ENCODE results near the gene NR5A1. TPM values are rescaled to one million over a fixed set of nuclear protein-coding genes. Genes with fewer than 3 reads are reported as not detected.

The NR5A1 gene
- total RNA-seq, 1 experiment from 2014 or later: 0.64 TPM

DNA sequence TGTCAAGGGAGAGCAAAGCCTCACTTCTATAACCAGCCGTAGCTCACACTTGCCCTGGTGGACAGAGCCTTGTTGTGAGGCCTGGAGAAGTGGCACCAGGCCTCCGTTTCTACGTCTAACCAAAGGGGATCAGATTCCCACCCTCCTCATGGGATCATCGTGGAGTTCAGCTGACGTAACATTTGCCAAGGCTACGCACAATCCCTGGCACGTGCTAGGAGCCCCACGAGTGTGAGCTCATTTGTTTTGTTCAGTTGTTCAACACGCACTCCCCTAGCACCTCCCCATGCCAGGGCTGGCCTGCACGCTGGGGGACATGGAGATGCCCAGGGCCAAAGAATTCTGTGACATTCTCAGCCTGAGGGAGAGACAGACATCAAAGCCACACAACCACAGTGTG, 33.9 kb downstream of the NR5A1 start:
- no peak for ATAC-seq
- H4K20me1 ChIP-seq (ENCODE audit: insufficient read depth): no peaks in the 10 kb centered on the region
- no TSS peak for BruUV-seq (replicated peaks)
- TF ChIP-seq JUND (IDR thresholded peaks at IDR 0.05) (no peak), YY1 (IDR thresholded peaks at IDR 0.05; ENCODE audit: extremely low read depth, insufficient replicate concordance, low read depth, low read length) (no peak), EZH2phosphoT487 (IDR thresholded peaks at IDR 0.05; ENCODE audit: borderline replicate concordance) (no peak), ZNF274 (IDR thresholded peaks at IDR 0.05; ENCODE audit: low read depth, low read length) (no peak), POLR2A (IDR thresholded peaks at IDR 0.05; ENCODE audit: borderline replicate concordance, extremely low read depth, insufficient read depth, insufficient read length) (no peak), TCF7L2 (IDR thresholded peaks at IDR 0.05; ENCODE audit: borderline replicate concordance, extremely low read depth, insufficient read depth, insufficient read length) (no peak), EZH2 (IDR thresholded peaks at IDR 0.05) (no peak), SRF (IDR thresholded peaks at IDR 0.05; ENCODE audit: low read depth) (no peak), CEBPB (IDR thresholded peaks at IDR 0.05; ENCODE audit: low read depth) (no peak), POLR2AphosphoS5 (IDR thresholded peaks at IDR 0.05; ENCODE audit: low read depth, low read length) (no peak), ZFX (IDR thresholded peaks at IDR 0.05) (no peak), SP1 (IDR thresholded peaks at IDR 0.05; ENCODE audit: low read depth) (no peak), RAD21 (IDR thresholded peaks at IDR 0.05; ENCODE audit: low read depth) (no peak)
- TF ChIP-seq, protein P1, sequence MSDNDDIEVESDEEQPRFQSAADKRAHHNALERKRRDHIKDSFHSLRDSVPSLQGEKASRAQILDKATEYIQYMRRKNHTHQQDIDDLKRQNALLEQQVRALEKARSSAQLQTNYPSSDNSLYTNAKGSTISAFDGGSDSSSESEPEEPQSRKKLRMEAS (IDR thresholded peaks at IDR 0.05): no peak
- TF ChIP-seq, protein P2, sequence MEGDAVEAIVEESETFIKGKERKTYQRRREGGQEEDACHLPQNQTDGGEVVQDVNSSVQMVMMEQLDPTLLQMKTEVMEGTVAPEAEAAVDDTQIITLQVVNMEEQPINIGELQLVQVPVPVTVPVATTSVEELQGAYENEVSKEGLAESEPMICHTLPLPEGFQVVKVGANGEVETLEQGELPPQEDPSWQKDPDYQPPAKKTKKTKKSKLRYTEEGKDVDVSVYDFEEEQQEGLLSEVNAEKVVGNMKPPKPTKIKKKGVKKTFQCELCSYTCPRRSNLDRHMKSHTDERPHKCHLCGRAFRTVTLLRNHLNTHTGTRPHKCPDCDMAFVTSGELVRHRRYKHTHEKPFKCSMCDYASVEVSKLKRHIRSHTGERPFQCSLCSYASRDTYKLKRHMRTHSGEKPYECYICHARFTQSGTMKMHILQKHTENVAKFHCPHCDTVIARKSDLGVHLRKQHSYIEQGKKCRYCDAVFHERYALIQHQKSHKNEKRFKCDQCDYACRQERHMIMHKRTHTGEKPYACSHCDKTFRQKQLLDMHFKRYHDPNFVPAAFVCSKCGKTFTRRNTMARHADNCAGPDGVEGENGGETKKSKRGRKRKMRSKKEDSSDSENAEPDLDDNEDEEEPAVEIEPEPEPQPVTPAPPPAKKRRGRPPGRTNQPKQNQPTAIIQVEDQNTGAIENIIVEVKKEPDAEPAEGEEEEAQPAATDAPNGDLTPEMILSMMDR (IDR thresholded peaks at IDR 0.05 in 2 of 3, conservative IDR thresholded peaks at IDR 0.05 in 1 of 3; ENCODE audit: borderline replicate concordance in 1 of 3, insufficient read depth in 1 of 3, low read depth in 2 of 3, low read length in 2 of 3): no peak
- TF ChIP-seq, protein P3, sequence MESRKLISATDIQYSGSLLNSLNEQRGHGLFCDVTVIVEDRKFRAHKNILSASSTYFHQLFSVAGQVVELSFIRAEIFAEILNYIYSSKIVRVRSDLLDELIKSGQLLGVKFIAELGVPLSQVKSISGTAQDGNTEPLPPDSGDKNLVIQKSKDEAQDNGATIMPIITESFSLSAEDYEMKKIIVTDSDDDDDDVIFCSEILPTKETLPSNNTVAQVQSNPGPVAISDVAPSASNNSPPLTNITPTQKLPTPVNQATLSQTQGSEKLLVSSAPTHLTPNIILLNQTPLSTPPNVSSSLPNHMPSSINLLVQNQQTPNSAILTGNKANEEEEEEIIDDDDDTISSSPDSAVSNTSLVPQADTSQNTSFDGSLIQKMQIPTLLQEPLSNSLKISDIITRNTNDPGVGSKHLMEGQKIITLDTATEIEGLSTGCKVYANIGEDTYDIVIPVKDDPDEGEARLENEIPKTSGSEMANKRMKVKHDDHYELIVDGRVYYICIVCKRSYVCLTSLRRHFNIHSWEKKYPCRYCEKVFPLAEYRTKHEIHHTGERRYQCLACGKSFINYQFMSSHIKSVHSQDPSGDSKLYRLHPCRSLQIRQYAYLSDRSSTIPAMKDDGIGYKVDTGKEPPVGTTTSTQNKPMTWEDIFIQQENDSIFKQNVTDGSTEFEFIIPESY (IDR thresholded peaks at IDR 0.05; ENCODE audit: extremely low read depth, insufficient replicate concordance, low read length): no peak
- no peak overlapping the region for H3K4me3 ChIP-seq (replicated peaks in 1 of 2; ENCODE audit: low read depth in 1 of 2, low read length in 2 of 2)
- no peaks in the 10 kb centered on the region for H3K27me3 ChIP-seq (ENCODE audit: insufficient read depth, low read length)
- no peak for DNase-seq (ENCODE audit: low read depth, low spot score)
- H3K4me1 ChIP-seq (ENCODE audit: control insufficient read depth in 1 of 2, insufficient read depth in 2 of 2, low read length in 2 of 2): peaks cover 5 to 9% of the 10 kb centered on the region in 2 experiments
- H3K36me3 ChIP-seq (ENCODE audit: control insufficient read depth in 1 of 2, insufficient read depth in 2 of 2, low read length in 2 of 2): no peaks in the 10 kb centered on the region
- CTCF ChIA-PET: no interaction called here
- no peaks in the 10 kb centered on the region for H3K9me2 ChIP-seq (ENCODE audit: insufficient read depth)
- no peak overlapping the region for H2AFZ ChIP-seq (ENCODE audit: low read depth, low read length, poor library complexity, severe bottlenecking)
- no peak overlapping the region for H3K9ac ChIP-seq (ENCODE audit: low read length)
- H3K79me2 ChIP-seq (ENCODE audit: insufficient read depth, low read length): no peaks in the 10 kb centered on the region
- POLR2A ChIA-PET: no interaction called here
- intact Hi-C loops (cut with micrococcal nuclease): no loop called here
- H3K27ac ChIP-seq (ENCODE audit: low read depth, low read length): no peak overlapping the region
- RAD21 ChIA-PET (ENCODE audit: low non-redundant PET in 1 of 2, low total read pairs in 2 of 2, uncharacterized antibody in 2 of 2, unreplicated experiment in 2 of 2): no interaction called here
- no peak overlapping the region for H3K4me2 ChIP-seq (ENCODE audit: low read length)
- H3K9me3 ChIP-seq (ENCODE audit: control insufficient read depth in 1 of 2, insufficient read depth in 1 of 2, low read depth in 1 of 2, low read length in 2 of 2): no peaks in the 10 kb centered on the region

All from HCT116 (cell line).